HG03095 (cell line): ENCODE measurements around the gene CYP11A1.

ENCODE experiments used
- ATAC-seq: cut with Tn5 transposase; IDR thresholded peaks from one replicate; pipeline ENCODE4 v1.9.1; 2021; ENCODE audit warnings: moderate library complexity; ENCODE audit not compliant: unreplicated experiment

Gene CYP11A1

DNA sequence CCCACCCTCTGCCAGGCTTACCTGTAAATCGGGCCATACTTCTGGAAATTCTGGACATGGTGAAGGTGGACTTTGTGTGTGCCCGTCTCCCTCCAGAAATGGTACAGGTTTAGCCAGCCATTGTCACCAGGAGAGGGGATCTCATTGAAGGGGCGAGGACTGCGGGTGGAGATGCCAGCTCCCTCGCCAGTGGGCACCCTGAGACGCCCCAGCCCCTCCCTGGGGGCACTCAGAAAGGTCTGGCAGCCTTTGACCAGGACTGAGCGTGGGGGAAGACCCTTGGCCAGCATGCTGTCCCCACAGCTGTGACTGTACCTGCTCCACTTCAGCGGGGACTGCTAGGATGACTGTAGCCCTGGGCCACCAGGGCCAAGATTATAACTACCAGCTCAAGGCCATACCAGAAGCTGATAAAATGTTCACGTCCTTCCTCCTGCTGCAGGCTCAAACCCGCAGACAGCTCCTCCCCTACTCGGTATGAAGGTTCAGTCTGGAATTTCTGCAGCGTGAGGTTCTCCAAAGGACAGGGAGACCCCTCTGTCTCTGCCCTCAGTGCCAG is at the start of gene CYP11A1:
Gene CYP11A1, minus strand, starts transcription at position 351 of the 559 bp plus-strand sequence. Its CDS starts 61 bp downstream, at position 290.
- ATAC-seq = no peak

DNA sequence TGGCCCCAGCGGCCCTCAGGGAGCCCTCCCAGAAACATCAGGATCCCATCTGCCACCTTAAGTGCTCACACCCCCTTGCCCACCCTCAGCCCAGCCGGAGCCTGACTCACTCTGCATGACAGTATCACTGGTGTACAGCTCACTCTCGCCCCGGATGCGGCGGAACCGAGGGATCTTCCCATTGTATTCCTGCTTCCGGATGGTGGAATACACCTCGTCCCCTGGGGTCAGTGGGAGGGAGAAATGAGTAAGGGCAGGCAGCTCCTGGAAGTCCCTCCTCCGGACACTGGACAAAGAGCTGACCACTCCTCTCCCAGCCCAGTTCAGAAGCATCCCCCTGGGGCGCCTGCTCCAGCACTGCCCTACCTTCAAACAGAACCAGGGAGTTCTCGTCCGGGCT is 49.8 kb upstream of the CYP11A1 start:
- no peak for ATAC-seq

DNA sequence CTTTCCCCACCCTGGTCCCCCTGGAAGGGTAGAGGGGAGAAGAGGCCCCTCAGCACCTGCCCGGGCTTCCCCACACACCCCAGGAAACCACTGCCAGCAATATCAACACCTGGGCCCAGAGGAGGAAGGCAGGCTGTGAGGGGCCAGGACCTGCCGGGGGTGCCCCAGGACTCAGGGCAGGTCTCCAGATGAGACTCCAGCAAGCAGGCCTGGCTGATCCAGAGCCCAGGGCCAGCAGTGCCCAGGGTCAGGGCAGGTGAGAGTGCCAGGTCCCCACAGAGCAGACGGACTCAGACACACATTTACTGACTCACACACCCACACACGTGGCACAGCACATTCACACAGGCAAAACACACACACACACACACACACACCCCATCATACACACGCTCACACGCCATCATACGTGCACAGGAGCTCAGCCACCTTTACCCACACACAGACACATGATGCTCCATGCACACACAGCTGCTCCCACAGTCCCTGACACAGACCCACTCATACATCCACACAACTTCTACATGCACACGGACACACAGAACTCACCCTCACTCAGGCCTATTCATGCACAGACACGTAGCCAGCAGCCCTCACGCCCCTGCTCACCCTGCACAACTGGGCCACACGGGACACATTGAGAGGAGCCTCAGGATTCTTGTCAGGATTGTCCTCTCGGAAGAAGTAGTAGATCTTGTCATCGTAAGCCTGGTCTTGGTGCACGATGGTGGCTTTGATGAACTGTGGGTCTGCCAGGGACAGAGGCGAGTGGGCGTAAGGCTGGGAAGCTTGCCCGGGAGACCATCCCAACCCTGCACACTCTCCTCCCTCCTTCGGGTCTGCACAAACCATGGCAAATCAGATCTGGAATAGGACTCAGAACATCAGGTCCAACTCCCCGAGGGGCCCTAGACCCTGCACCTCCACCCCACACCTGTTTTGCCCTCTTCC is 48.8 kb upstream of the CYP11A1 start:
- ATAC-seq = no peak

DNA sequence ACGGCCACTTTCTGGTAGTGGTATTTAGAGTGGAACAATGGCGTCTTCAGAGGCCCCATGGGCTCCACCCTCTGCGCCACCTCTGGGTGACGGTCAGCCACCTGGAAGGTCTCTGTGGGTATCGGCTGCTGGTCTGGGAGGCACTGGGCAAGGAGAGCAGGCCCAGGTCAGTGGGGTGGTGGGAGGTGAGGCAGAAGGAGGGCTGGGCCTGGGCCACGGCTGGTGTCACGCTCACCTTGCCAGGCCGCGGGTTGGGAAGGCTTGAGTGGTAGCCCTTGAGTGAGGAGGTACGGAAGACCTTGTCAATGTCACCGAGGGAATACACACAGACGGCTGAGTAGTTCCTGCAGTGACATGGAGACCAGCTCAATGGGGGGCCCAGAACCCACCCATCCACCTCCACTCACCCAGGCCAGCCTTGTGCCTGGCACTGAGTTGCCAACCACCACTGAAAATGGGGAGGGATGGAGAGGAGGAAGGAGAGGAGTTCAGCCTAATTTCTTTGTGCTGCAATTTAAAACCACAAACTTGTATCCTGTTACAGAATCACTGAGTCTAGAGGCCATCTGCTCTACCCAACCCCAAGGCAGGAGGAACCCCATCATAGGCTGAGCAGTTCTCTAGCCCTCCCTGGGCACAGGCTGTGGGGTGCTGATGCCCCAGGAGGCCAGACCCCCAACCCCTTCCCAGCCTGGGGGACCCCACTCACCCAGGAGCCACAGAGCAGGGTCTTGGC is 47.3 kb upstream of the CYP11A1 start:
- ATAC-seq = no peak

DNA sequence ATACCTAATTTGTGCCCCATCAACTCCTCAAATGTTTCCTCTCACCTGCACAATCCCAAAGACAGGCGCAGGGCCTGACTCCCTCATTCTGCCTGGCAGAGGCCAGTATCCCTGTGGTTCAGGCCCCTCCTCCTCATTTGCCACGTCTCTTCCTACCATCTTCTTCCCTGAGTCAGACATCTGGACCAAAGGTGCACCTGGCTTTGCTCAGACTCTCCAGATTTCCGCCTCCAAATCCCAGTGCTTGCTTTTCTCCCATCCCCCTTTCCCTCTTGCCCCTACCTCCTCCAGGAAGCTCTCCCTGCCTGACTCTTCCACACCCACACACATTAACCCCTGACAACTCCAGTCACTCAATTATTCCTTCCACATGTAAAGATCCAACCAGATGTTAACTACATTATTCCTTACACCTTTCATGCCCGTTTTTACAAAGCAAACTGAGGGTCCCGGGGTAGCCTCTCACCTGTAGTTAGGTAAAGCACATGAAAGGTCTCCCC is 46.7 kb upstream of the CYP11A1 start:
- no peak for ATAC-seq

DNA sequence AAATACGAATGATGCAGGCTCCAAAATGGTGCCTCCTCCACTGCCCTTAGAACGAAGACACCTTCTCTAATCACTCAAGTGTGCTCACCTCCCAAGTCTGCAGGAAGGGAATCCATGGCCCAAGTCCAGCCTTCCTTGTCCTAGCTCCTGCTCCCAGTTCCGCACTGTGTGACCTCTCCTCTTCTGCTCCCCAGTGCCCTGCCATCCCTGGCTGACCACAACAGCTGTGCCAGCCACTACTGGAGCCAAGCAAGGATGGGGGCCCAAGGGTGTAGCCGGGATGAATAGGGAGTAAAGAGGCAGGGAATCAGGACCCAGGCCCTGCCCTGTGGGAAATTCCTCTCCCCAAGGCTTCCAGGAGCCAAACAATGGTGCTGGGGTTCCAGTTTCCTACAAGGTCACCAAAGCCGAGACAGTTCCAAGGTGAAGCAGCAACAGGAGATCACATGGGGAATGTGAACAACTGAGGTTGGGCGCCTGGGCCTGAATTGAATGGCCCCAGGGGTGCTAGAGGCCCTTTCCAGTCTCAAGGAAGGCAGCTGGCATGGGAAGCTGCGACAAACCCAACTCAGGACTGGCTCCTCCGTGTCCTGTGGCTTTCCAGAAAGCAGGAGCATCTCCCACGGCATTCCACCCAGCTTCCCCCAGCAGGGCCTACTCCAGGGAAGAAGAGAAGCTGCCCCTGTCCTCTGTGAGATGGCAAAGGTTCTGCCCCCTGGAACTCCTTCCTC is 46.1 kb upstream of the CYP11A1 start:
- ATAC-seq = no peak

DNA sequence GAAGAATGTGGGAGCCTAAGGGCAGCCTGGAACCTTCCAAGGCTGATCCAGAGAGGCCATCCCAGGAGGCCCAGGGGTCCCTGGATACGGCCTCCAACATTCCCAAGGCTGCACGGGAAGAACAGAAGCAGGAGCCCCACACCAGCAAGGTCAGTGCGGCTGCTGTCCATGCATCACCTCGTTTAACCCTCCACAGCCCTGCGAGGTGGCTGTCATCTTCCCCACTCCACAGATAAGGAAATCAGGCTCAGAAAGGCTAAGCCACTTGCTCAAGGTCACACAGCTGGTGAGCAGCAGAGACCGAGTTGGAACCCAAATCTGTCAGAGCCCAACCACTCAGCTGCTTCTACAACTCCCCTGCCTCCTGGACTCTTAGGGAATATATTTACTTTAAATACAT is 44.7 kb upstream of the CYP11A1 start:
- ATAC-seq = no peak

DNA sequence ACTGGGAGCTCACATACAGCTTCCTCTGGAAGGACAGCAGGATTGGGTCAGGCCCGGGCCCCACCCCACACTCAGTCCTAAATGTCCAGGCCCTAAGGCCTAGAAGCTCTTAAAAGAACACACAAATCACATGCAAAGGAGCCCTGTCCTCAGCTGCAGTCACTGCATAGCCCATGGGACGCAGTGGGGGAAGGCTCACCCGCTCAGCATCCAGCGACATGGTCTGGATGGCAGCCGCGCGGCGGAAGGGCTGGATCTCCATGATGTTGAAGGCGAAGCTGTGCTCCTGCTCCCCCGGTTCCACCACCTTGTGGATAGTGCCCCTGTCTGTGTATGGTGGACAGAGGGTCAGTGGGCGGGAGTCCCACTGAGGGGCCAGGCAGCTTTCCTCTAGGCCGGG is 44.2 kb upstream of the CYP11A1 start:
- ATAC-seq = no peak

DNA sequence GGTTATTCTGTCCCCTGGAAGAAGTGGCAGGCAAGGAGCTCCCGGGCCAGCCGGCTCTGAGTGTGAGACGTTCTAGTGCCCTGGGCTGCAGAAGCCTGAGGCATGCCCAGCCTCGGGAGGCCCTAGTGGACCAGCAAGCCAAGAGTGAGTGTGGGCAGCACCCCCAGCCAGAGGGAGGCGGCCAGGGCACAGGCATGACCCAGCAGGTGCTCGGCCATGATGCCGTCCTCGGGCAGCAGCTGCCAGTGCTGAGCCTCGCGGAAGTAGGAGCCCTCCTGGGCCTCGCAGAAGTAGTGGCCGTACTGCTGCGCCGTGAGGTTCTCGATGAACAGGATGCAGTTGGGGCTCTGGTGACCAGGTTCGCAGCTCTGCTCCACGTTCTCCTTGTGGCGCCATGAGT is 43.1 kb upstream of the CYP11A1 start:
- no peak for ATAC-seq

DNA sequence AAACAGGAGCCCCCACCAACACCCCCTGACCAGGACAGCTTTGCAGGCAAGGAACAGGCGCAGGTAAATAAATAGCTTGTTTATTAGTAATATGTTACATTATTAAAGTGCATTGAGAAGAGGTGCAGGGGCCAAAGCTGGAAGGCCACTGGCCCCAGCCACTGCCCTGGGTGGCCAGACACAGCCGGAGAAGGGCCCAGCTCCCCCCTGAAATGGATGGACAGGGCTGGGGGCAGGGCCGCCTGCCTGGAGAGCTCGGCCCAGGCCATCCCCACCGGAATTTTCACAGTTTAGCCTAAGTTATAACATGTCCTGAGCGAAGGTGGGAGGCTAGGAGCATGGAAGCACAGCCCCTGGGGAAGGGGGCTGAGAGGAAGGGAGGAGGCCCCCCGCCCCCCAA is 41.8 kb upstream of the CYP11A1 start:
- no peak for ATAC-seq

DNA sequence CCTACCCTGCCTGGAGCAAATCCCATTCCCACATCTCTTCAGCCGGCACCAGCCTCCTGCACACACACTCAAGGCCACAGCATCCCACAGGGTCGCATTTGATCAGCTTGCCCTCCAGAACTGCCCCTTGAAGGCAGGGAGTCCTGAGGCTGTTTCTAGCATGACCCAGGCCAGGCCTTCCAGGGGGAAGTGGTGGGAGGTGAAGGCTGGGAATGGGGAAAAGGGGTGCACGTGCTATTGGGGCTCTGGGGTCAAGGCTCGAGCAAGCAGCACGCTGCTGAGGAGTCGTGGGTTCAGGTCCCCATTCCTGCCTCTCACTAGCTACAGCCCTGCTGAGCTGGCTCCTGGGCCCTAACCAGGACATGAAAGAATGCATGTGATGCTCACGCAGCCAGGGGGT is 41.4 kb upstream of the CYP11A1 start:
- no peak for ATAC-seq

DNA sequence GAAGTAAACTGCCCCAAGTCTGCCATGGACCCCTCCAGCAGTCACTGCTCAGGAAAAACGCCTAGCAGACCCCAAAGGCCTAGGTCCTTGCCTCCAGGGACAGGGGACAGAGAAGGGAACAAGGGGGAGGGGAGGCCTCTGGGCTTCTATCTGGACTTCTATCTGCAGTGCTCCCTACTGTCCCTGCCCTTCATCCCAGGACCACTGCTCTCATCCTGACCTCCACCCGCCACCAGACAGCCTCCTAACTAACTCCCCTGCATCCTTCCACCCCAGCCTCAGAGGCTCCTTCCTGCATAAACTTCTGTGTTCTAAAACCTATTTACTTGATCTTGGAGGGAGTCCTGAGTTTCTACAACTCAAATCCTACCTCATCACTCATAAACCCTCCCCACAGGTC is 40.9 kb upstream of the CYP11A1 start:
- ATAC-seq = no peak

DNA sequence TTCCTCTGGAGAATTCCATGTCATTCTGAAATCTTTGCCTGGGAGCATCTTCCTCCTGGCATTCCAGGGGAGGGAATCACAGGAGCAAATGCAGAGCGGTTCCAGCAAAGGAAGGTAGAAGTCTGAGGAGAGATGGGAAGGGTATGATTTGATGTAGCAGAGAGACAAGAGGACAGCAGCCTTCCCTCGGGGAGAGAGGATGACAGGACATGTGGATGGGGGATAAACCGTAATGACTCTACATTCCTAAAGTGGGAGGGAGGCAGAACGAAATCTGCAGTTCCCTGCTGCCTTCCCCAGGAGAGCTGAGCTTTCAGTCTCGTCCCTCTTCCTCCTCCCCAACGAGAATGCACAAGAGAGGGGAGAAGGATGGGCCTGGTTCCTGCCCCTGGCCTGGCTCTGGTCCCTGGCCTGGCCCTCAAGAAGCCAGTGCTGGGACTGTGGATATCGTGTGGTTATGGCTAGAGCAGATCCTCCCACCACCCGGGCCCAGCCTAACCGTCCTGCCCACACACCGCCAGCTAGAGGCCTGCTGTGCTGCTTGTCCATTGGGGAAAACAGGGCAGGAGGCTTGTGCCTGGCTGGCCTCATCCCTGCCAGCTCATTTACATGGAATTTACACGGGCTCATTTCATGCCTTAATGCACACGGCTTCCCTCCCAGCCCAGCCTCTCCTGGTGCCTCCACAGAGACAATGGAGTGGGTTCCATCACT is 39.7 kb upstream of the CYP11A1 start:
- no peak for ATAC-seq

DNA sequence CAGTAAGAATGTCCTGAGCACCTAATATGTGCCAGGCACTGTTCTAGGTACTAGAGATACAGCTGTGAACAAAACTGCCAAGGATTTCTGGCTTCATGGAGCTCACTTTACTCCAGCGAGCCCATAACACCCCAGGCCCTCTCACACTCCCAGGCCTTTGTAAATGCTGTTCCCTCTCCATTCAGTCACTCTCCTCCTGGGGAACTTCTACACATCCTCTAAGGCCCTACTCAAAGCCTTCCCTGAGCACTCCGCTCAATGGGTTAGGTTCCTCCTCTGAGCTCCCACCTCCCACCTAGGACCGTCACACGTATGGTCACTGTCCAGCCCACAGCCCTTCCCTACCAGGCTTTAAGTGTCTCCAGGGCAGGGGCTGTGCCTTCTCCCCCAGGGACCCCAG is 39.1 kb upstream of the CYP11A1 start:
- ATAC-seq = no peak

DNA sequence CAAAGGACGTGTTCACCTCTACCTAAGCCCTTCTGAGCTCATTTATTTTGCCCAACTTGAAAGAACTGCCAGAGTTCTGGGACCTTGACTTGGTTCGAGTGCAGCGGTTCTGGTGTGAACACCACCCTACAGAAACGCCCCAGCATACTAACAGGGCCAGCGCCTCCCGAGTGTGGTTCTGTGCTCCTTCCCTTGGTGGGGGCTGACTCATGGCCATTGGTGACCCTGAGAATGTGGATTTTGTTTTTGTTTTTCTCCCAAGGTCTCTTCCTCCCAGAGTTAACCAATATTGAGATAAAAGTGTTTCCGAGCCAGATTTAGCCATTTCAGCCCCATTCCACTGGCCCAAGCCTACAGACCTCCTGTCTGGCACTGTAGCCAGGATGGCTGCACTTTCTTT is 38.4 kb upstream of the CYP11A1 start:
- ATAC-seq = no peak

DNA sequence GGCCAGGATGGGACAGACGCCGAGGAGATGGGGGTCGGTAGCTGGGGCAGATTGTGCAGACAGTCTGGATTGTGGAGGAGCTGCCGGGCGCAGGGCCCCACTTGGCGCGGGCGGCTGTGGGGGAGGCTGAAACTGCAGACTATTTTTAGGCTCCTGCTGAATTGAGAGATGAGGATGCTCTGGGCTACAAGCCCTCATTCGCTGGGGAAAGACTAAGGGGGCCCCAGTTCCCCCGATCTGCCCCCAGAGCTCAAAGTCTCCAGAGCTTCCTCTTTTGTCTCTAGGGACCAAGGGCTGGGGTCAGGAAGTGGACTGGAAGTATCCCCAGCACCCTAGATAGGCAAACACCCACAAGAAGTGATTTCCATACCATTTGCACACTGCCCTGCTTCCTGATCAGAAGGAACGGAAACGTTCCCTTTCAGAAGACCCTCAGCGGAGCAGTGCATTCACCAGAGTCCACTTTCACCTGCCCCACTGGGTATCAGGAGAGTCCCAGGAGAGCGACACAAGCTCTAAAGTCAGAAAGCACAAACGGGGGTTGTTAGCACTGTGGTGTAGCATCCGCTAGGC is 36.6 kb upstream of the CYP11A1 start:
- peak; percentile 37 for ATAC-seq

DNA sequence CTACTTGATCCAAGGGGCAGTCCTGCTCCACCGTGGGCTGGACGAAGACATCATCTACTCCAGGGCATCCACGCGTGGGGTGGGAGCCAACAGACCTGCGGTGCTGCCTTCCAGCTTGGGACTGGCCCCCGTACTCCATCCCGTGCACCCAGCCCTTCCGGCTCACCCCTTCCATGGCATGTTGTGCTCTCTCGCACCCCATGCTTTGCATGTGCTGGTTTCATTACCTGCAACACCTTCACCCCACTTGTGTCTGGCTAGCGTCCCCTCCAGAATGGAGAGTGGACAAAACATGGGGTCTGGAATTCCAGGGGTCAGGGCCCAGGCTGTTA is 36.1 kb upstream of the CYP11A1 start:
- ATAC-seq = no peak

DNA sequence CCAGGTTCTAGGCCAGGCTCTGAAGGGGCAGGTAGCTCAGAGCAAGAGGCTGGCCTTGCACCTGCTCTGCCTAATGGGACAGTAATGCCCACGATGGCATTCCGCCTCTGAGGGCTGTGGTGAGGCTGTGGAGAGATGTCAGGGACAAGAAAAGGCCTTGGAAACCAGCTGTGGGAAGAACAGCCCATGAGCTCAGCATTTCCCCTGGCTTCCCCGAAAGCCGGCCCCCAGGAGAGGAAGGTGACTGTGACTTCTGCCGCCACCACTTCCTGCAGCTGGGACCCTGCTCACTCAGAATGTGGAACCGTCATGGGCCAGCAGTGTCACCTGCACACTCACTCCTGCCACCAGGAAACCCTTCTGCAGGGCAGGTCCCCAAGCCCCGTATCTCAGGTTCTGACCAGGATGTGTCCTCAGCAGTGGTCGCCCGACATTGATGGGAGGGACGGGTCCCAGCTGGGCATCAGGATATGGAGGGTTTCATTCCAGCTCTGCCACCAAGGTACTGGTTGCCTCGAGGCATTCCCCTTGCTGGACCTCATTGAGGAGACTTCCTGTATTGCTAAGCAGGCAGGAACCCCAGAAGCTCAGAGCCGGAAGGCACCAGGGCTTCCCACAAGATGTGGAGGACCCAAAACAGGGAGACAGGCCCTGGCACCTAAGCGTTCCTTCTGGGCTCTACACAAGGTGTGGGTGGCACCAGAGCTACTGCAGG is 35.6 kb upstream of the CYP11A1 start:
- ATAC-seq = peak; percentile 29

DNA sequence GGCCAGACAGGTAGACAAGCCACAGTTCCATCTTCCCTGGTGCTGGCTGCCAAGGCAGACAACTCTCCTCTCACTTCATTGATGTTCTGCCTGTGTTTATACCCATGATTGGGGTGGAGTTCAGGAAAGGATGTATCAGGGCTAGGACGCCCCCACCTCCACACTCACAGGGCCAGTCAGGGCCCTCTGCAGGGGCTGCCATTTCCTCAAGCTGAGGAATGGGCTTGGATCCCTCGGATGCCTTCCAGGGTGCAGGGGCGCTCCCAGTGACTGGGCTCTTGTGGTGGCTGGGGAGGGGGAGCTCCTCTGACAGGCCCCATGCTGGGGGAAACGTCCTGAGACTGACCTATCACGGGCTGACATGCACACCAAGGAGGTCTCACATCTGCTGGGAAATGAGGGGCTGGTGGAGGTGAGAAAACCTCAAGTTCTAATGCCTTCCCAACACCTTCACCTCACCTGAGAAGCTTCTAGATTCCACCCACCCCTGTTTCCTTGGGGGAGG is 34.9 kb upstream of the CYP11A1 start:
- ATAC-seq = no peak
